H9 (cell line): Measurements from ENCODE around the gene NME5. TPM values are rescaled to one million over a fixed set of nuclear protein-coding genes. Genes with fewer than 3 reads are reported as not detected.

ENCODE experiments used
- DNase-seq: peaks from one replicate; pipeline ENCODE4 v3.0.0-alpha.2; 2017
- H2AFZ ChIP-seq: one replicate; pipeline ENCODE4 v1.6.1; 2013; ENCODE audit warnings: mild to moderate bottlenecking, low read length, control low read depth, moderate library complexity
- H2AK5ac ChIP-seq: 2 replicates; pipeline ENCODE4 v1.6.1; 2013; ENCODE audit warnings: low read length, control low read depth, mixed read lengths; ENCODE audit not compliant: insufficient read length
- H2BK120ac ChIP-seq: one replicate; pipeline ENCODE4 v1.6.1; 2013; ENCODE audit warnings: low read depth, mild to moderate bottlenecking, low read length, control low read depth, inconsistent platforms; ENCODE audit not compliant: poor library complexity, severe bottlenecking
- H2BK12ac ChIP-seq: 2 replicates; pipeline ENCODE4 v1.6.1; 2013; ENCODE audit warnings: low read length, control low read depth, mixed read lengths, low read depth; ENCODE audit not compliant: insufficient read length
- H2BK15ac ChIP-seq: 2 replicates; pipeline ENCODE4 v1.6.1; 2013; ENCODE audit warnings: low read depth, low read length, control low read depth
- H2BK20ac ChIP-seq: one replicate; pipeline ENCODE4 v1.6.1; 2013; ENCODE audit warnings: low read depth, mild to moderate bottlenecking, low read length, control low read depth, inconsistent platforms; ENCODE audit not compliant: poor library complexity, severe bottlenecking
- H2BK5ac ChIP-seq: 2 replicates; pipeline ENCODE4 v1.6.1; 2013; ENCODE audit warnings: low read length, control low read depth, mixed read lengths; ENCODE audit not compliant: insufficient read length
- H3K14ac ChIP-seq: 2 replicates; pipeline ENCODE4 v1.6.1; 2013; ENCODE audit warnings: low read length, control low read depth; ENCODE audit not compliant: insufficient read depth
- H3K18ac ChIP-seq: 2 replicates; pipeline ENCODE4 v1.6.1; 2013; ENCODE audit warnings: low read depth, mild to moderate bottlenecking, mixed read lengths, low read length, control low read depth; ENCODE audit not compliant: insufficient read length
- H3K23ac ChIP-seq: 2 replicates; pipeline ENCODE4 v1.6.1; 2013; ENCODE audit warnings: low read length, control low read depth, mixed read lengths, low read depth; ENCODE audit not compliant: insufficient read length
- H3K23me2 ChIP-seq: 2 replicates; pipeline ENCODE4 v1.6.1; 2013; ENCODE audit warnings: low read depth, mild to moderate bottlenecking, mixed read lengths, low read length, control low read depth; ENCODE audit not compliant: insufficient read length, poor library complexity, severe bottlenecking
- H3K27ac ChIP-seq: 2 replicates; pipeline ENCODE4 v1.5.1; 2013; ENCODE audit warnings: low read length, control low read depth, mixed read lengths, low read depth; ENCODE audit not compliant: insufficient read length
- H3K27me3 ChIP-seq: 2 replicates; pipeline ENCODE4 v1.6.1; 2013; ENCODE audit warnings: low read length, control low read depth, inconsistent platforms; ENCODE audit not compliant: insufficient read depth
- H3K4ac ChIP-seq: 2 replicates; pipeline ENCODE4 v1.6.1; 2013; ENCODE audit warnings: low read depth, mild to moderate bottlenecking, control low read depth, inconsistent platforms, low read length, moderate library complexity
- H3K4me1 ChIP-seq: 2 replicates; pipeline ENCODE4 v1.6.1; 2013; ENCODE audit warnings: low read length, control low read depth, inconsistent platforms; ENCODE audit not compliant: insufficient read depth
- H3K4me2 ChIP-seq: 2 replicates; pipeline ENCODE4 v1.6.1; 2013; ENCODE audit warnings: low read length, control low read depth, mixed read lengths; ENCODE audit not compliant: insufficient read length, insufficient read depth
- H3K56ac ChIP-seq: 2 replicates; pipeline ENCODE4 v1.6.1; 2013; ENCODE audit warnings: low read depth, mild to moderate bottlenecking, mixed read lengths, low read length, control low read depth; ENCODE audit not compliant: insufficient read length
- H3K79me1 ChIP-seq: 2 replicates; pipeline ENCODE4 v1.6.1; 2013; ENCODE audit warnings: low read depth, mild to moderate bottlenecking, moderate library complexity, low read length, control low read depth, inconsistent platforms; ENCODE audit not compliant: insufficient read depth, poor library complexity, severe bottlenecking
- H3K79me2 ChIP-seq: 2 replicates; pipeline ENCODE4 v1.6.1; 2013; ENCODE audit warnings: low read length, control low read depth, inconsistent platforms; ENCODE audit not compliant: insufficient read depth
- H3K9ac ChIP-seq: 2 replicates; pipeline ENCODE4 v1.6.1; 2013; ENCODE audit warnings: low read length, control low read depth, mixed read lengths; ENCODE audit not compliant: insufficient read length; ENCODE audit errors: extremely low read depth
- H3K9me3 ChIP-seq: one replicate; pipeline ENCODE4 v1.6.1; 2013; ENCODE audit warnings: low read depth, low read length, inconsistent platforms; ENCODE audit not compliant: control insufficient read depth
- H3T11ph ChIP-seq: one replicate; pipeline ENCODE4 v1.6.1; 2013; ENCODE audit warnings: mild to moderate bottlenecking, low read length, control low read depth, inconsistent platforms
- H4K20me1 ChIP-seq: one replicate; pipeline ENCODE4 v1.6.1; 2013; ENCODE audit not compliant: control insufficient read depth, insufficient read length, insufficient read depth
- H4K5ac ChIP-seq: 2 replicates; pipeline ENCODE4 v1.6.1; 2013; ENCODE audit warnings: low read depth, mild to moderate bottlenecking, mixed read lengths, low read length, control low read depth; ENCODE audit not compliant: insufficient read length
- H4K8ac ChIP-seq: replicated peaks from 2 replicates; pipeline ENCODE4 v1.6.1; 2013; ENCODE audit warnings: low read length, control low read depth, mixed read lengths, low read depth; ENCODE audit not compliant: insufficient read length
- H4K91ac ChIP-seq: 2 replicates; pipeline ENCODE4 v1.6.1; 2013; ENCODE audit warnings: low read depth, mild to moderate bottlenecking, moderate library complexity, mixed read lengths, low read length, control low read depth; ENCODE audit not compliant: insufficient read length
- H3K27ac Mint-ChIP-seq, 3 experiments: 2 replicates in 2 of 3; 3 replicates in 1 of 3; pipeline ENCODE4 v1.8.0; 2020 to 2021; ENCODE audit warnings: mixed read lengths in 3 of 3, mild to moderate bottlenecking in 1 of 3, moderate library complexity in 1 of 3
- H3K27me3 Mint-ChIP-seq: 2 replicates; pipeline ENCODE4 v1.8.0; 2021; ENCODE audit warnings: low read depth, mild to moderate bottlenecking, moderate library complexity, mixed read lengths
- H3K36me3 Mint-ChIP-seq, 3 experiments: 2 replicates in 2 of 3; 3 replicates in 1 of 3; pipeline ENCODE4 v1.8.0; 2020 to 2021; ENCODE audit warnings: low read depth in 3 of 3, mixed read lengths in 3 of 3; ENCODE audit not compliant: insufficient read depth in 1 of 3
- H3K4me1 Mint-ChIP-seq, 2 experiments: 2 replicates each; pipeline ENCODE4 v1.8.0; 2020; ENCODE audit warnings: mixed read lengths in 2 of 2
- H3K4me3 Mint-ChIP-seq, 2 experiments: 2 replicates in 1 of 2; 3 replicates in 1 of 2; pipeline ENCODE4 v1.8.0; 2020 to 2021; ENCODE audit warnings: mild to moderate bottlenecking in 2 of 2, mixed read lengths in 2 of 2, moderate library complexity in 1 of 2
- H3K9me3 Mint-ChIP-seq, 2 experiments: 2 replicates in 1 of 2; 3 replicates in 1 of 2; pipeline ENCODE4 v1.8.0; 2020; ENCODE audit warnings: mild to moderate bottlenecking in 2 of 2, mixed read lengths in 2 of 2, moderate library complexity in 1 of 2
- CTCF ChIP-seq: fragments of 200-600 bp; sonication (generic); conservative IDR thresholded peaks from 3 replicates; pipeline ENCODE4 v1.8.0; 2021; ENCODE audit warnings: antibody characterized with exemption, mild to moderate bottlenecking
- WGBS: extraction: QIAGEN DNeasy Blood & Tissue Kit; methylation state at CpG from one replicate; pipeline ENCODE4 v1.1.7; 2013; ENCODE audit warnings: missing lambda C conversion rate, low lambda C conversion rate, mixed read lengths; ENCODE audit not compliant: insufficient read length; ENCODE audit errors: extremely low coverage; 5-methylcytosine and 5-hydroxymethylcytosine counted together
- long read RNA-seq: library from polyadenylated mRNA; unstranded; transcript quantifications from one replicate; pipeline ENCODE4 v2.0.0, GENCODE V29; 2020
- total RNA-seq: library from RNA; stranded (reverse); gene quantifications from 2 replicates; pipeline ENCODE4 v1.2.1, GENCODE V29; 2021

NME5 gene, protein sequence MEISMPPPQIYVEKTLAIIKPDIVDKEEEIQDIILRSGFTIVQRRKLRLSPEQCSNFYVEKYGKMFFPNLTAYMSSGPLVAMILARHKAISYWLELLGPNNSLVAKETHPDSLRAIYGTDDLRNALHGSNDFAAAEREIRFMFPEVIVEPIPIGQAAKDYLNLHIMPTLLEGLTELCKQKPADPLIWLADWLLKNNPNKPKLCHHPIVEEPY
- total RNA-seq = 0.66 and 0.96 TPM in 2 replicates
- long read RNA-seq, partial matches to known transcripts = 0 of 1 reads
- long read RNA-seq, other reads (novel, unspliced or antisense) = 1 of 1 reads

- peak; percentile 82 for DNase-seq
- no peaks in the 10 kb centered on the region for H3K79me1 ChIP-seq
- H3K56ac ChIP-seq = no peak within 1 kb of the TSS
- H3K9ac ChIP-seq = no peak within 1 kb of the TSS
- 0 out of 5 replicates have a peak, but pooled peaks cover 0 to 3% of the 10 kb centered on the region in 2 experiments for H3K9me3 Mint-ChIP-seq
- no peak within 1 kb of the TSS for H3K14ac ChIP-seq
- H3K4me1 ChIP-seq = no peaks in the 10 kb centered on the region
- H3K27ac Mint-ChIP-seq = no peak within 1 kb of the TSS
- peaks cover 6% of the 10 kb centered on the region in 2 experiments for H3K4me1 Mint-ChIP-seq
- H2AFZ ChIP-seq = peak within 1 kb of the TSS; percentile 58
- no peaks in the 10 kb centered on the region; the same call in 1 of the 2 replicates for H3K27me3 ChIP-seq
- no peak within 1 kb of the TSS for H2BK15ac ChIP-seq
- H3K4me2 ChIP-seq = peak within 1 kb of the TSS; percentile 71
- H4K91ac ChIP-seq = no peak within 1 kb of the TSS
- H3K27me3 Mint-ChIP-seq = peaks cover 6% of the 10 kb centered on the region
- no peaks in the 10 kb centered on the region for H3K9me3 ChIP-seq
- H4K5ac ChIP-seq = no peak within 1 kb of the TSS
- no peak within 1 kb of the TSS for H3K4ac ChIP-seq
- H2BK20ac ChIP-seq = no peak within 1 kb of the TSS
- no peak for TF ChIP-seq CTCF
- peak within 1 kb of the TSS; percentile 73 to 82 for H3K4me3 Mint-ChIP-seq
- WGBS = no CpG with 5 or more reads among the region's 31 CpGs
- no peak within 1 kb of the TSS for H2BK120ac ChIP-seq
- H3K23ac ChIP-seq = no peak within 1 kb of the TSS
- no peak within 1 kb of the TSS for H3T11ph ChIP-seq
- H2BK12ac ChIP-seq = no peak within 1 kb of the TSS
- no peaks in the 10 kb centered on the region for H4K20me1 ChIP-seq
- H4K8ac ChIP-seq = no peak within 1 kb of the TSS
- no peak within 1 kb of the TSS for H2BK5ac ChIP-seq
- H3K27ac ChIP-seq = no peak within 1 kb of the TSS
- peaks cover 5% of the 10 kb centered on the region for H3K23me2 ChIP-seq
- no peaks in the 10 kb centered on the region for H3K36me3 Mint-ChIP-seq
- no peak within 1 kb of the TSS for H3K18ac ChIP-seq
- no peaks in the 10 kb centered on the region for H3K79me2 ChIP-seq
- H2AK5ac ChIP-seq = no peak within 1 kb of the TSS
Observed at GRCh38 chr5:138138949-138139780, at the start of gene NME5. TSS of gene NME5 (minus strand) at chr5:138139428. CDS start at chr5:138138780, 648 bp downstream.
